HG03060 (cell line): ENCODE results near the gene CTRL.
"Not testable (repeated sequence)": the region's sequence is repeated elsewhere in the genome, so short reads cannot be mapped to it uniquely, and the experiment has no call there.

Experiments
- ATAC-seq: cut with Tn5 transposase; IDR thresholded peaks from one replicate; pipeline ENCODE4 v1.9.1; 2021; ENCODE audit warnings: low read depth, moderate number of reproducible peaks; ENCODE audit not compliant: unreplicated experiment

CTRL gene

GRCh38 chr16:67931712-67932461 is at the start of gene CTRL:
Gene CTRL (minus strand): TSS chr16:67931862. CDS start chr16:67931852, 10 bp downstream.
- no peak for ATAC-seq

- ATAC-seq = no peak
Observed at GRCh38 chr16:67979955-67980678, 48.5 kb upstream of the CTRL start, which contains the start of gene DPEP3. Gene DPEP3 (minus strand): TSS chr16:67980499. CDS start chr16:67980380, 119 bp downstream.

- no peak for ATAC-seq
Observed at GRCh38 chr16:67977469-67978227, 46.0 kb upstream of the CTRL start.

GRCh38 chr16:67977005-67977404 is 45.3 kb upstream of the CTRL start:
- no peak for ATAC-seq

- no peak for ATAC-seq
Observed at GRCh38 chr16:67976205-67976604, 44.5 kb upstream of the CTRL start.

- ATAC-seq = no peak
Observed at GRCh38 chr16:67975321-67976105, 43.9 kb upstream of the CTRL start.

GRCh38 chr16:67972285-67972684 is 40.6 kb upstream of the CTRL start:
- ATAC-seq = not testable (repeated sequence)

- no peak for ATAC-seq
Observed at GRCh38 chr16:67971111-67971510, 39.4 kb upstream of the CTRL start.

- no peak for ATAC-seq
Observed at GRCh38 chr16:67969254-67970039, 37.8 kb upstream of the CTRL start.

GRCh38 chr16:67968400-67969253 is 37.0 kb upstream of the CTRL start, which contains the start of gene SLC12A4:
Gene SLC12A4 (minus strand): TSS chr16:67968637. CDS start chr16:67968553, 84 bp downstream.
- no peak for ATAC-seq

- no peak for ATAC-seq
Observed at GRCh38 chr16:67967958-67968399, 36.3 kb upstream of the CTRL start.

GRCh38 chr16:67967183-67967957 is 35.7 kb upstream of the CTRL start:
- no peak for ATAC-seq

GRCh38 chr16:67966549-67967182 is 35.0 kb upstream of the CTRL start:
- ATAC-seq = no peak

GRCh38 chr16:67965668-67966548 is 34.2 kb upstream of the CTRL start:
- no peak for ATAC-seq

GRCh38 chr16:67964477-67965131 is 32.9 kb upstream of the CTRL start:
- no peak for ATAC-seq
